GM18858 (cell line): ENCODE results near the gene CXCL17.
A peak's percentile ranks its signal among the peaks of the same experiment; 100 is the strongest.
"Not testable (repeated sequence)": the region's sequence is repeated elsewhere in the genome, so short reads cannot be mapped to it uniquely, and the experiment has no call there.

Source experiments
- ATAC-seq: cut with Tn5 transposase; IDR thresholded peaks from one replicate; pipeline ENCODE4 v1.9.1; 2021; ENCODE audit not compliant: unreplicated experiment

CXCL17 gene

GRCh38 chr19:42466521-42467182 lies 23.9 kb upstream of the CXCL17 start:
- no peak for ATAC-seq

GRCh38 chr19:42465827-42466280 lies 23.1 kb upstream of the CXCL17 start:
- ATAC-seq = peak; percentile 74

GRCh38 chr19:42461700-42462324 lies 19.1 kb upstream of the CXCL17 start:
- ATAC-seq = no peak

- ATAC-seq = not testable (repeated sequence)
Observed at GRCh38 chr19:42461231-42461630, 18.5 kb upstream of the CXCL17 start.

- no peak for ATAC-seq
Observed at GRCh38 chr19:42459926-42460325, 17.2 kb upstream of the CXCL17 start.

GRCh38 chr19:42455621-42456081 lies 12.9 kb upstream of the CXCL17 start:
- no peak for ATAC-seq

GRCh38 chr19:42455086-42455485 lies 12.3 kb upstream of the CXCL17 start:
- no peak for ATAC-seq

GRCh38 chr19:42452590-42452989 lies 9.8 kb upstream of the CXCL17 start:
- ATAC-seq = no peak

GRCh38 chr19:42450314-42450934 lies 7.7 kb upstream of the CXCL17 start:
- peak; percentile 60 for ATAC-seq

GRCh38 chr19:42448306-42448705 lies 5.6 kb upstream of the CXCL17 start:
- ATAC-seq = not testable (repeated sequence)

- ATAC-seq = no peak
Observed at GRCh38 chr19:42445948-42446347, 3.2 kb upstream of the CXCL17 start.

GRCh38 chr19:42443944-42444398 lies 1.2 kb upstream of the CXCL17 start:
- no peak for ATAC-seq

GRCh38 chr19:42441049-42441445 lies 1.7 kb downstream of the CXCL17 start:
- ATAC-seq = no peak

- ATAC-seq = no peak
Observed at GRCh38 chr19:42440357-42441048, 2.2 kb downstream of the CXCL17 start.

- ATAC-seq = no peak
Observed at GRCh38 chr19:42436006-42436405, 6.7 kb downstream of the CXCL17 start.

- no peak for ATAC-seq
Observed at GRCh38 chr19:42435316-42435715, 7.4 kb downstream of the CXCL17 start.

GRCh38 chr19:42433503-42434260 lies 9.1 kb downstream of the CXCL17 start:
- ATAC-seq = no peak

GRCh38 chr19:42431486-42431885 lies 11.3 kb downstream of the CXCL17 start:
- no peak for ATAC-seq

- no peak for ATAC-seq
Observed at GRCh38 chr19:42428676-42429075, 14.1 kb downstream of the CXCL17 start.

- ATAC-seq = no peak
Observed at GRCh38 chr19:42427313-42427712, 15.4 kb downstream of the CXCL17 start, which contains the start of gene LIPE. Gene LIPE, minus strand, starts transcription at chr19:42427388. Its CDS starts 239 bp downstream, at chr19:42427149.

- ATAC-seq = no peak
Observed at GRCh38 chr19:42426643-42427042, 16.1 kb downstream of the CXCL17 start.
